HG02938 (cell line): Measurements from ENCODE around the gene C19orf73.
"Not testable (repeated sequence)": the region's sequence is repeated elsewhere in the genome, so short reads cannot be mapped to it uniquely, and the experiment has no call there.

Experiments used
- ATAC-seq: cut with Tn5 transposase; IDR thresholded peaks from one replicate; pipeline ENCODE4 v1.9.1; 2021; ENCODE audit warnings: mild to moderate bottlenecking, moderate library complexity; ENCODE audit not compliant: unreplicated experiment

C19orf73 gene

GRCh38 chr19:49123285-49123684 lies 4.3 kb upstream of the C19orf73 start:
- ATAC-seq: not testable (repeated sequence)

- not testable (repeated sequence) for ATAC-seq
Observed at GRCh38 chr19:49121841-49122240, 2.9 kb upstream of the C19orf73 start.

GRCh38 chr19:49120868-49121267 lies 1.9 kb upstream of the C19orf73 start:
- ATAC-seq: no peak

GRCh38 chr19:49120325-49120683 lies 1.4 kb upstream of the C19orf73 start:
- ATAC-seq: no peak

- ATAC-seq: no peak
Observed at GRCh38 chr19:49119411-49120324, 725 bp upstream of the C19orf73 start, which contains the start of gene PPFIA3. Gene PPFIA3, plus strand, starts transcription at chr19:49119544. Its CDS starts 8,330 bp downstream, at chr19:49127874.

- no peak for ATAC-seq
Observed at GRCh38 chr19:49117677-49118564, 1.0 kb downstream of the C19orf73 start.

- no peak for ATAC-seq
Observed at GRCh38 chr19:49116544-49116943, 2.4 kb downstream of the C19orf73 start.

GRCh38 chr19:49114630-49115363 lies 4.1 kb downstream of the C19orf73 start:
- no peak for ATAC-seq

GRCh38 chr19:49113762-49114629 lies 4.9 kb downstream of the C19orf73 start, which contains the start of gene LIN7B:
Gene LIN7B, plus strand, starts transcription at chr19:49114370. Its CDS starts 35 bp downstream, at chr19:49114405.
- no peak for ATAC-seq

GRCh38 chr19:49111218-49111998 lies 7.5 kb downstream of the C19orf73 start:
- ATAC-seq: no peak

- no peak for ATAC-seq
Observed at GRCh38 chr19:49110567-49110966, 8.4 kb downstream of the C19orf73 start.

- no peak for ATAC-seq
Observed at GRCh38 chr19:49109569-49110233, 9.2 kb downstream of the C19orf73 start.

- no peak for ATAC-seq
Observed at GRCh38 chr19:49109051-49109450, 9.9 kb downstream of the C19orf73 start.

- ATAC-seq: no peak
Observed at GRCh38 chr19:49107625-49108459, 11.1 kb downstream of the C19orf73 start.

- ATAC-seq: no peak
Observed at GRCh38 chr19:49106648-49107135, 12.3 kb downstream of the C19orf73 start.

- no peak for ATAC-seq
Observed at GRCh38 chr19:49104229-49104864, 14.6 kb downstream of the C19orf73 start.
